ENCODE results near the gene SH3RF3. TPM values are rescaled to one million over a fixed set of nuclear protein-coding genes. Genes with fewer than 3 reads are reported as not detected.

Gene SH3RF3
- polyA plus RNA-seq, 1 of the 3 experiments (the other 2 are of a cell fraction), result 1.9 TPM

- Histone ChIP-seq H3K27ac (ENCODE audit: low read depth in 2 of 2, low read length in 1 of 2) (peak overlapping the region in 1 of 2 experiments; percentile 75; a peak in 1 of 4 replicates), H3K4me2 (no peak overlapping the region), H3K36me3 (replicated peaks in 1 of 2; ENCODE audit: control insufficient read depth in 1 of 2, insufficient read depth in 2 of 2, low read length in 1 of 2) (no peaks in the 10 kb centered on the region), H3K9me2 (no peaks in the 10 kb centered on the region), H3K79me2 (ENCODE audit: insufficient read depth) (no peaks in the 10 kb centered on the region), H3F3A (replicated peaks; ENCODE audit: insufficient read depth) (peaks cover 5% of the 10 kb centered on the region), H4K20me1 (ENCODE audit: insufficient read depth) (no peaks in the 10 kb centered on the region), H3K4me3 (ENCODE audit: low read depth in 2 of 2, low read length in 1 of 2) (no peak overlapping the region), H3K4me1 (ENCODE audit: control insufficient read depth in 1 of 2, insufficient read depth in 2 of 2, low read depth in 1 of 2, low read length in 1 of 2) (peaks cover 4 to 19% of the 10 kb centered on the region in 2 experiments; a peak in 2 of 4 replicates), H3K9me3 (no peaks in the 10 kb centered on the region), H3K9ac (no peak overlapping the region), H2AFZ (ENCODE audit: low read depth) (no peak overlapping the region), H3K27me3 (ENCODE audit: insufficient read depth) (no peaks in the 10 kb centered on the region)
- POLR2A ChIA-PET, result no interaction called here
- TF ChIP-seq CTCF (IDR thresholded peaks at IDR 0.05), result no peak
- TF ChIP-seq SIN3A (IDR thresholded peaks at IDR 0.05; ENCODE audit: borderline replicate concordance, low read depth, low read length), result no peak
- CTCF ChIA-PET, result interaction anchor here (1.2 to 1.3 kb wide), 2 partner anchors 386 to 388 kb away, joined by 3 to 5 read pairs; partner anchors contain the start of gene SH3RF3
- no peak for DNase-seq
- WGBS (ENCODE audit: low lambda C conversion rate), result 94% methylated on average over 5 of the region's 5 CpGs
These were observed 385.9 kb downstream of the SH3RF3 start for GRCh38 chr2:109514857-109515256.

- TF ChIP-seq GATA2 (CRISPR knock-in tag; IDR thresholded peaks at IDR 0.05) (no peak), SMC3 (IDR thresholded peaks at IDR 0.05; ENCODE audit: low read depth, low read length) (peak; percentile 44), RAD21 (IDR thresholded peaks at IDR 0.05; ENCODE audit: low read length) (peak; percentile 55), FOXM1 (IDR thresholded peaks at IDR 0.05; ENCODE audit: low read depth) (no peak), SIN3A (IDR thresholded peaks at IDR 0.05; ENCODE audit: borderline replicate concordance, low read depth, low read length) (no peak), USF1 (IDR thresholded peaks at IDR 0.05; ENCODE audit: borderline replicate concordance, low read depth) (no peak), TEAD4 (IDR thresholded peaks at IDR 0.05; ENCODE audit: borderline replicate concordance, insufficient read depth) (no peak), FOSL2 (IDR thresholded peaks at IDR 0.05; ENCODE audit: borderline replicate concordance, low read depth) (no peak), RFX5 (IDR thresholded peaks at IDR 0.05; ENCODE audit: low read length) (no peak), JUND (IDR thresholded peaks at IDR 0.05) (no peak), ELF1 (IDR thresholded peaks at IDR 0.05) (no peak), RXRA (IDR thresholded peaks at IDR 0.05; ENCODE audit: borderline replicate concordance, low read depth) (no peak), CTCF (IDR thresholded peaks at IDR 0.05) (peak; percentile 64), REST (IDR thresholded peaks at IDR 0.05; ENCODE audit: low read depth, low read length) (no peak)
- Histone ChIP-seq H3K27ac (ENCODE audit: low read depth in 2 of 2, low read length in 1 of 2) (no peak overlapping the region), H3K27me3 (ENCODE audit: insufficient read depth) (no peaks in the 10 kb centered on the region), H2AFZ (ENCODE audit: low read depth) (no peak overlapping the region), H3K4me2 (no peak overlapping the region), H3K36me3 (replicated peaks in 1 of 2; ENCODE audit: control insufficient read depth in 1 of 2, insufficient read depth in 2 of 2, low read length in 1 of 2) (no peaks in the 10 kb centered on the region), H3K9ac (no peak overlapping the region), H3K4me1 (ENCODE audit: control insufficient read depth in 1 of 2, insufficient read depth in 2 of 2, low read depth in 1 of 2, low read length in 1 of 2) (peaks cover 4 to 19% of the 10 kb centered on the region in 2 experiments; a peak in 2 of 4 replicates), H3F3A (replicated peaks; ENCODE audit: insufficient read depth) (peaks cover 5% of the 10 kb centered on the region), H4K20me1 (ENCODE audit: insufficient read depth) (no peaks in the 10 kb centered on the region), H3K4me3 (ENCODE audit: low read depth in 2 of 2, low read length in 1 of 2) (no peak overlapping the region; a peak in 1 of 4 replicates), H3K79me2 (ENCODE audit: insufficient read depth) (no peaks in the 10 kb centered on the region), H3K9me2 (no peaks in the 10 kb centered on the region), H3K9me3 (no peaks in the 10 kb centered on the region)
- ChIA-PET CTCF (interaction anchor here (1.3 kb wide), 1 partner anchor 30 kb away, joined by 7 read pairs; no protein-coding TSS in a partner anchor), POLR2A (no interaction called here)
- WGBS (ENCODE audit: low lambda C conversion rate), result 51% methylated on average over 8 of the region's 20 CpGs
- DNase-seq, result peak; percentile 67
These were observed 387.6 kb downstream of the SH3RF3 start for GRCh38 chr2:109516445-109517117.

All from SK-N-SH (cell line).